ENCODE results near the gene GRID2. TPM values are rescaled to one million over a fixed set of nuclear protein-coding genes. Genes with fewer than 3 reads are reported as not detected.

Gene GRID2
- total and polyA plus RNA-seq, 2 donors (not counting 1 experiment from before 2014, with no cell fraction given) = under 0.01 to 0.02 TPM

DNA sequence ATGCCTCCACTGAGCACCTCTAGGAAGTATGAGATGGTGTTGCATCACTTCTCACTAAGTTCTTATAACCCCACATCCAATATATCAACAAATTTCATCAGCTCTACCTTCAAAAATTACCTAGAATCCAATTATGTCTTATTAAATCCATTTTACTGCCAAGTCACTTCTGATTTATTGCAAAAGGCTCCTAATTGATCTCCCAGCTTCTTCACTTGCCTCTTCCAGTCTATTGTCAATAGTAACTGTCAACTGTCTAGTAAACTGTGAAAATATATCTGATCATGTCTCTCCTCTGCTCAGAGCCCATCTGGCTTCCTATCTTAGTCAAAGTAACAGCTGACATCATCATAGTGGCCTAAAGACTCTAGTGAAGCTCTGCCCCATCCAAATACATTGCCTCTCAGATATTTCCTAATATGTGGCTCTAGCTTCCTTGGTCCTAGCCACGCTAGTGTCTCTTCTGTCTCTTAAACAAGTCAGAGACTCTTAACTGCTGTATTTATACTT, 1110.3 kb downstream of the GRID2 start:
- Histone ChIP-seq H3K4me2 (ENCODE audit: extremely low read depth, insufficient read depth, low read length) (no peak overlapping the region), H4K20me1 (ENCODE audit: control insufficient read depth, extremely low read depth, insufficient read depth, low read length) (no peaks in the 10 kb centered on the region), H3K36me3 (ENCODE audit: control insufficient read depth, insufficient read depth, low read length) (no peaks in the 10 kb centered on the region), H3K27me3 (ENCODE audit: control insufficient read depth, insufficient read depth, low read length) (no peaks in the 10 kb centered on the region), H2AFZ (ENCODE audit: low read length) (no peak overlapping the region), H3K27ac (ENCODE audit: insufficient read depth, low read length) (no peak overlapping the region), H3K9me3 (ENCODE audit: control insufficient read depth, insufficient read depth, low read depth, low read length) (no peaks in the 10 kb centered on the region), H3K9ac (ENCODE audit: insufficient read depth, low read length) (no peak overlapping the region), H3K4me1 (ENCODE audit: control insufficient read depth, extremely low read depth, insufficient read depth, low read length) (no peaks in the 10 kb centered on the region), H3K4me3 (replicated peaks in 1 of 4; ENCODE audit: control extremely low read depth in 1 of 4, insufficient read depth in 1 of 4, low read depth in 3 of 4, low read length in 4 of 4) (no peak overlapping the region), H3K79me2 (ENCODE audit: control insufficient read depth, insufficient read depth, low read length) (no peaks in the 10 kb centered on the region)
- DNase-seq (ENCODE audit: low read depth in 2 of 2) = no peak
- no peak for TF ChIP-seq EZH2 (IDR thresholded peaks at IDR 0.05; ENCODE audit: low read length, missing control alignments)
- TF ChIP-seq, protein P1, sequence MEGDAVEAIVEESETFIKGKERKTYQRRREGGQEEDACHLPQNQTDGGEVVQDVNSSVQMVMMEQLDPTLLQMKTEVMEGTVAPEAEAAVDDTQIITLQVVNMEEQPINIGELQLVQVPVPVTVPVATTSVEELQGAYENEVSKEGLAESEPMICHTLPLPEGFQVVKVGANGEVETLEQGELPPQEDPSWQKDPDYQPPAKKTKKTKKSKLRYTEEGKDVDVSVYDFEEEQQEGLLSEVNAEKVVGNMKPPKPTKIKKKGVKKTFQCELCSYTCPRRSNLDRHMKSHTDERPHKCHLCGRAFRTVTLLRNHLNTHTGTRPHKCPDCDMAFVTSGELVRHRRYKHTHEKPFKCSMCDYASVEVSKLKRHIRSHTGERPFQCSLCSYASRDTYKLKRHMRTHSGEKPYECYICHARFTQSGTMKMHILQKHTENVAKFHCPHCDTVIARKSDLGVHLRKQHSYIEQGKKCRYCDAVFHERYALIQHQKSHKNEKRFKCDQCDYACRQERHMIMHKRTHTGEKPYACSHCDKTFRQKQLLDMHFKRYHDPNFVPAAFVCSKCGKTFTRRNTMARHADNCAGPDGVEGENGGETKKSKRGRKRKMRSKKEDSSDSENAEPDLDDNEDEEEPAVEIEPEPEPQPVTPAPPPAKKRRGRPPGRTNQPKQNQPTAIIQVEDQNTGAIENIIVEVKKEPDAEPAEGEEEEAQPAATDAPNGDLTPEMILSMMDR (conservative IDR thresholded peaks at IDR 0.05 in 1 of 2, IDR thresholded peaks at IDR 0.05 in 1 of 2; ENCODE audit: low read depth in 1 of 2, low read length in 2 of 2) = no peak

DNA sequence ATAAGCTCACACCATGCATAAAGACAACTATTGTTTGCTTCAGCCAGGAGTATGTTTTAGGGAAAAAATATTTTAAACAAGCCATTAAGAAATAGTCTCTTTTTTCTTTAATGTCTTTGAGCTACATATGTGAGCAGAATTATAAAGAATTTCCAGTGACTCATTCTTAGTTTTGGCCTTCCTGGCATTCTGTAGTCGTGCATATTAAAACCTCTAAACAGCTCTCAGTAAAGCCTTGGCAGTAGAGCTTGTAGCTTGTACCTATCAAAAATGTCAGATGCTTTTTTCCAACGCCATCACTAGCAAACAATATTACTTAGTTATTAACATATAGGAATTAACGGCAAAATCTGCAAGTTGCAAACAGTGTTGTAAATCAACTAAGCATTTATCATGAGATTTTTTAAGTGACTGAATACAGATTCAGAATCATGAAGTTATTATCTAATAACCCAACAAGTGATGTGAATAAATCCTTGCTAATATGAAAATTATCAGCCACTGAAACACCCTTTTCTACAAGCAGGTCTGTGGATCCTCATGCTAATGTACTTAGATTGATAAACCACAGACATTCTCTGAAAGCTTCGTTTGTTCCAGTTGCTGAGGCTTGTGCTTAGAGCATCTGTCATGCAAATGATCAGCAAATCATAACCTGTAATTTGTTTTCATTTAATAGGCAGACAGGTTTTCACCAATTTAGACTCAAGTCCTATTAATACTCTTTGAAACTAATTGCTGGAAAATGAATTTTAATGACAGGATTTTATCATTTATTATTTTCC, 1112.8 kb downstream of the GRID2 start:
- Histone ChIP-seq H3K27me3 (ENCODE audit: control insufficient read depth, insufficient read depth, low read length) (no peaks in the 10 kb centered on the region), H3K4me1 (ENCODE audit: control insufficient read depth, extremely low read depth, insufficient read depth, low read length) (no peaks in the 10 kb centered on the region), H2AFZ (ENCODE audit: low read length) (no peak overlapping the region), H3K27ac (ENCODE audit: insufficient read depth, low read length) (no peak overlapping the region), H3K36me3 (ENCODE audit: control insufficient read depth, insufficient read depth, low read length) (no peaks in the 10 kb centered on the region), H3K9me3 (ENCODE audit: control insufficient read depth, insufficient read depth, low read depth, low read length) (no peaks in the 10 kb centered on the region), H3K4me3 (replicated peaks in 1 of 4; ENCODE audit: control extremely low read depth in 1 of 4, insufficient read depth in 1 of 4, low read depth in 3 of 4, low read length in 4 of 4) (no peak overlapping the region), H3K79me2 (ENCODE audit: control insufficient read depth, insufficient read depth, low read length) (no peaks in the 10 kb centered on the region), H3K4me2 (ENCODE audit: extremely low read depth, insufficient read depth, low read length) (no peak overlapping the region), H3K9ac (ENCODE audit: insufficient read depth, low read length) (no peak overlapping the region), H4K20me1 (ENCODE audit: control insufficient read depth, extremely low read depth, insufficient read depth, low read length) (no peaks in the 10 kb centered on the region)
- peak; percentile 25 to 27 for DNase-seq (ENCODE audit: low read depth in 2 of 2)
- TF ChIP-seq EZH2 (IDR thresholded peaks at IDR 0.05; ENCODE audit: low read length, missing control alignments) = no peak
- TF ChIP-seq, protein P1 (conservative IDR thresholded peaks at IDR 0.05 in 1 of 2, IDR thresholded peaks at IDR 0.05 in 1 of 2; ENCODE audit: low read depth in 1 of 2, low read length in 2 of 2) = no peak

DNA sequence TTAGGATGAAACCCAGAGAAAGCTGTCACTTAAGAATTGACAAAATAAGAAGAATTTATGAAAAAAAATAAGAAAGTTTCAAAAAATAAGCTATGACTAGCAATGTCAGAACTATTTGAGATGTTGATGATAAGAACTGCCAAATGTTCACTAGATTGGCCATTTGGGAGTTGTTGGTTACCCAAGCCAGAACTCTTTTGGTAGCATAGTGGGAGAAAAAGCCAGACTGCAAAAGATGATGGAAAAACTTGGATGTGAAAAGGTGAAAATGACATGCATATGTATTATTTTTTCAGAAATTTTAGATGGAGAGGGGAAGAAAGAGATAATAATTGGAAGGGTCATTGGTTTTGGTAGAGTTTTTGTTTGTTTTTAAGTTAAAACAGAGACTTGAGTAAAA, 1127.6 kb downstream of the GRID2 start:
- Histone ChIP-seq H2AFZ (ENCODE audit: low read length) (no peak overlapping the region), H3K79me2 (ENCODE audit: control insufficient read depth, insufficient read depth, low read length) (no peaks in the 10 kb centered on the region), H3K9ac (ENCODE audit: insufficient read depth, low read length) (no peak overlapping the region), H3K36me3 (ENCODE audit: control insufficient read depth, insufficient read depth, low read length) (no peaks in the 10 kb centered on the region), H3K27me3 (ENCODE audit: control insufficient read depth, insufficient read depth, low read length) (no peaks in the 10 kb centered on the region), H3K27ac (ENCODE audit: insufficient read depth, low read length) (no peak overlapping the region), H3K4me3 (replicated peaks in 1 of 4; ENCODE audit: control extremely low read depth in 1 of 4, insufficient read depth in 1 of 4, low read depth in 3 of 4, low read length in 4 of 4) (no peak overlapping the region), H3K9me3 (ENCODE audit: control insufficient read depth, insufficient read depth, low read depth, low read length) (no peaks in the 10 kb centered on the region), H3K4me2 (ENCODE audit: extremely low read depth, insufficient read depth, low read length) (no peak overlapping the region), H3K4me1 (ENCODE audit: control insufficient read depth, extremely low read depth, insufficient read depth, low read length) (no peaks in the 10 kb centered on the region), H4K20me1 (ENCODE audit: control insufficient read depth, extremely low read depth, insufficient read depth, low read length) (no peaks in the 10 kb centered on the region)
- no peak for DNase-seq (ENCODE audit: low read depth in 2 of 2)
- no peak for TF ChIP-seq EZH2 (IDR thresholded peaks at IDR 0.05; ENCODE audit: low read length, missing control alignments)
- TF ChIP-seq, protein P1 (conservative IDR thresholded peaks at IDR 0.05 in 1 of 2, IDR thresholded peaks at IDR 0.05 in 1 of 2; ENCODE audit: low read depth in 1 of 2, low read length in 2 of 2) = no peak

Measured in fibroblast of lung (primary cell).